Measurements from ENCODE around the gene APOBR.
"Not testable (repeated sequence)": the region's sequence is repeated elsewhere in the genome, so short reads cannot be mapped to it uniquely, and the experiment has no call there.

The APOBR gene

DNA sequence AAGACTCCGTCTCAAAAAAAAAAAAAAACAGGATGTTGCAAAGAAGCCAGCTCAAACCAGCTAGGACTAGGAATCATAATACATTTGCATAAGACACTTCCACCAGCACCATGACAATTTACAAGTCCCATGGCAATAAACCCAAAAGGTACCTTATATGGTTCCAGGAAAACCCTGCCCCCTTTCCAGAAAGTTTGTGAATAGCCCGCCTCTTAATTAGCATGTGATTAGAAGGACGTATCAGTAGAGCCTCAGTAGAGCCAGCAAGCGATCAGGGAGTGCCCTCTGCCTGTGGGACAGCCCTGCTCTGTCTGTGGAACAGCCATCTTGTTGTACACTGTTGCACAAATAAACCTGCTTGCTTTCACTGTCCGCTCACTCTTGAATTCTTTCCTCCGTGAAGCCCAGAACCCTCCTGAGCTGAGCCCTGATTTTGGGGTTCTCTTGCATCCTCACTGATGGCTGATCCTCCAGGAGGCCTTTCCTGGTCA is 30.3 kb downstream of the APOBR start:
- no peak overlapping the region for H3K4me3 ChIP-seq (ENCODE audit: low read depth, low read length)
- DNase-seq (ENCODE audit: low read depth) = peak; percentile 13
- TF ChIP-seq, protein P1, sequence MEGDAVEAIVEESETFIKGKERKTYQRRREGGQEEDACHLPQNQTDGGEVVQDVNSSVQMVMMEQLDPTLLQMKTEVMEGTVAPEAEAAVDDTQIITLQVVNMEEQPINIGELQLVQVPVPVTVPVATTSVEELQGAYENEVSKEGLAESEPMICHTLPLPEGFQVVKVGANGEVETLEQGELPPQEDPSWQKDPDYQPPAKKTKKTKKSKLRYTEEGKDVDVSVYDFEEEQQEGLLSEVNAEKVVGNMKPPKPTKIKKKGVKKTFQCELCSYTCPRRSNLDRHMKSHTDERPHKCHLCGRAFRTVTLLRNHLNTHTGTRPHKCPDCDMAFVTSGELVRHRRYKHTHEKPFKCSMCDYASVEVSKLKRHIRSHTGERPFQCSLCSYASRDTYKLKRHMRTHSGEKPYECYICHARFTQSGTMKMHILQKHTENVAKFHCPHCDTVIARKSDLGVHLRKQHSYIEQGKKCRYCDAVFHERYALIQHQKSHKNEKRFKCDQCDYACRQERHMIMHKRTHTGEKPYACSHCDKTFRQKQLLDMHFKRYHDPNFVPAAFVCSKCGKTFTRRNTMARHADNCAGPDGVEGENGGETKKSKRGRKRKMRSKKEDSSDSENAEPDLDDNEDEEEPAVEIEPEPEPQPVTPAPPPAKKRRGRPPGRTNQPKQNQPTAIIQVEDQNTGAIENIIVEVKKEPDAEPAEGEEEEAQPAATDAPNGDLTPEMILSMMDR (conservative IDR thresholded peaks at IDR 0.05; ENCODE audit: low read depth, low read length) = no peak

DNA sequence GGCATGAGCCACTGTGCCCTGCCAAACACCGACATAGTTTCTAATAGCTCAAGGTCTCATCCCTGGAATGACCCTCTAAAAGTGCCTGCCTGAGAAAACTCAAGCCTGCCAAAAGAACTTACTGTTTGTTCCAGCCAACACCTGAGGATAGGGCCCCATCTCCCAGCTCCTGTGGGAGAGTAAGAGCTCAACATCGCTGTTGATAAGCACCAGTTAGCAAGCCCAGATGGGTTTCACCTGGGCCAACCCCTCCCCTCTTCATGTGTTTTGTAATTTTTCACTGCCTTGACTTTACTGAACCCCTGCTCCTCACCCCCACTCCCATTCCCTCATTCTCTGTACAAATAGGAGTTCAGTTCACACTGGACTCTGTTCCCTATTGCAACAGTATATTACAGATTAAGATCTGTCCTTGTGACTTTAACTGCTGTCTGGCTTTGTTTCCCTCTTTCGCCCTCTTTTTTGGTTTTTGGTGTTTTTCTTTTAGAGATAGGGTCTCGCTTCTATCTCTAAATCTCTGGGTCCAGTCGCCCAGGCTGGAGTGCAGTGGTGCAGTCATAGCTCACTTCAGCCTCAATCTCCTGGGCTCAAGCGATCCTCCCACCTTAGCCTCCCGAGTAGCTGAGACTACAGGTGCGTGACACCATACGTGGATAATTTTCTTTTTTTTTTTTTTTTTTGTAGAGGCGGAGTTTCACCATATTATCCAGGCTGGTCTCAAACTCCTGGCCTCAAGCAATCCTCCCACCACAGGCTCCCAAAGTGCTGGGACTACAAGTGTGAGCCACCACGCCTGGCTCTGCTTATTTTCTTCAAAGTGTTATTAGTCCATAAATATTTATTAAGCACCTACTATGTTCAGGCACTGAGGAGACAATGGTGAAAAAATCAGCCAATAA is 32.0 kb downstream of the APOBR start:
- H3K4me3 ChIP-seq (ENCODE audit: low read depth, low read length) = no peak overlapping the region
- TF ChIP-seq, protein P1 (conservative IDR thresholded peaks at IDR 0.05; ENCODE audit: low read depth, low read length) = no peak
- no peak for DNase-seq (ENCODE audit: low read depth)

DNA sequence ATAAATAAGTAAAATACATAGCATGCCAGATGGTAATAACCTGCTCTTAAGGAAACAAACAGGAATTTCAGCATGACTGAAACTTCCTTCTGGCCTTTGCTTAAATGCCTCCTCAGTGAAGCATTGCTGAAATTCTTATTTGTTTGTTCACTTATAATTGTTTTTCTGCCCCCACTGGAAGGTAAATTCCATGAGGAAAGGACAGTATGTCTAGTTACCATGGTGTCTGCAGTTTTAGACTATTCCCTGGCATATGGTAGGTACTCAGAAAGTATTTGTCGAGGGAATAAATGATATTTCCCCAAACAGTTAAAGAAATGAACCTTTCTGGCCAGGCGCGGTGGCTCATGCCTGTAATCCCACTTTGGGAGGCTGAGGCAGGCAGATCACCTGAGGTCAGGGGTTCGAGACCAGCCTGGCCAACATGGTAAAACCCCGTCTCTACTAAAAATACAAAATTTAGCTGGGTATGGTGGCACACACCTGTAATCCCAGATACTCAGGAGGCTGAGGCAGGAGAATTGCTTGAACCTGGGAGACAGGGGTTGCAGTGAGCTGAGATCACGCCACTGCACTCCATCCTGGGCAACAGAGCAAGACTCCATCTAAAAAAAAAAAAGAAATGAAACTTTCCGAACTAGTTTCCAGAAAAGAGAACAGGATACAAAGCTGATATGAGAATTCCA is 32.8 kb downstream of the APOBR start:
- peak; percentile 17 for DNase-seq (ENCODE audit: low read depth)
- H3K4me3 ChIP-seq (ENCODE audit: low read depth, low read length) = not testable (repeated sequence)

DNA sequence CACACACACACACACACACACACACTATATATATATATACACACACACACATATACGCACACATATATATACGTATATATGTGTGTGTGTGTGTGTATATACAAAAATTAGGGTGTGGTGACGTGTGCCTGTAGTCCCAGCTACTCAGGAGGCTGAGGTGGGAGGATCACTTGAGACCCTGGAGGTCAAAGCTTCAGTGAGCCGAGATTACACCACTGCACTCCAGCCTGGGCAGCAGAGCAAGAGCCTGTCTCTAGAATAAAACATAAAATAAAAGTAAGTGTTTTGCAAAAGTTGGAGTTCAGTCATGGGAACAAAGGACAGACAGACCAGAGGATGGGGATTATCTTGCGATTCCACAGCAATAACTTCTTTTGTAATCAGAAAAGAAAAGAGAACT is 33.5 kb downstream of the APOBR start:
- DNase-seq (ENCODE audit: low read depth) = no peak
- H3K4me3 ChIP-seq (ENCODE audit: low read depth, low read length) = no peak overlapping the region
- TF ChIP-seq, protein P1 (conservative IDR thresholded peaks at IDR 0.05; ENCODE audit: low read depth, low read length) = no peak

DNA sequence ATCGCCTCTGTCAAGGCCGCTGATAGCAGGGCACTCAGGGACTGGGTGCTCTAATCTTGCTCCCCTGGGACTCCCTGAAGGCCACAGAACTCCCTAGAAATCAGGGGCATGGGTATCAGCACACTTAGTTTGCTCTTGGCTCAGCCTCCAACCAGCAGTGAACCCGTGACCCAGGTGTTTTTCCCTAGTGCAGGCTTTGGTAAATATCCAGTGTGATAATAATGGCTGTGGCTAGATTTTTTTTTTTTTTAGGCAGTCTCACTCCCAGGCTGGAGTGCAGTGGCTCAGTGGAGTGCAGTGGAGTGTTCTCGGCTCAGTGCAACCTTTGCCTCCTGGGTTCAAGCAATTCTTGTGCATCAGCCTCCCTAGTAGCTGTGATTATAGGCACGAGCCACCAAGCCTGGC is 34.0 kb downstream of the APOBR start:
- no peak for DNase-seq (ENCODE audit: low read depth)
- no peak overlapping the region for H3K4me3 ChIP-seq (ENCODE audit: low read depth, low read length)
- TF ChIP-seq, protein P1 (conservative IDR thresholded peaks at IDR 0.05; ENCODE audit: low read depth, low read length) = no peak

DNA sequence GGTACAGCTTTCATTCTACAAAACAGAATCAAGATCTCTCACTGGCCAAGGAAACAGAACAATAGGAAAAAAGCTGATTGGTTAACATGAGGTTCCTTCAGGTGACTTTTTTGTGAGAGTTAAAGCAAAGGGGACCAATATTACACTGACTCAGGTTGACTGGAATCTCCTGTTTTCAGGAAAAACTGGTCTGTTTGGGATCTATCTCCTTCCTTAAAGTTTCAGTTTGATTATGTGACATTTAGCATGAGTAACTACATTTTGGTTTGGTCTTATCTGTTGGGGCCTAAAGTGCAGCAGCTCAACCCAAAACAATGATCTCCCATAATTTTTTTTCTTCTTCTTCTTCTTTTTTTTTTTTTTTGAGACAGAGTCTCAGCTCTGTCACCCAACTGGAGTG is 34.7 kb downstream of the APOBR start:
- DNase-seq (ENCODE audit: low read depth) = no peak
- TF ChIP-seq, protein P1 (conservative IDR thresholded peaks at IDR 0.05; ENCODE audit: low read depth, low read length) = no peak
- H3K4me3 ChIP-seq (ENCODE audit: low read depth, low read length) = no peak overlapping the region
